CD4-positive, alpha-beta T cell (primary cell): Measurements from ENCODE around the gene TMEM164. TPM values are rescaled to one million over a fixed set of nuclear protein-coding genes. Genes with fewer than 3 reads are reported as not detected.

ENCODE experiments used
- ATAC-seq: fragments of 200-7000 bp; cut with Tn5 transposase; one replicate; pipeline ENCODE4 v1.10.0; 2022; ENCODE audit warnings: mild to moderate bottlenecking; ENCODE audit not compliant: poor library complexity
- CTCF ChIA-PET: fragments of 350-600 bp; sonication (Branson Sonifier 250); formaldehyde crosslinking; loops from one replicate; lab custom pipeline; 2021; ENCODE audit warnings: antibody characterized with exemption, inconsistent platforms; lab: Charles Lee
- POLR2A ChIA-PET: fragments of 350-600 bp; sonication (Branson Sonifier 250); formaldehyde crosslinking; loops from one replicate; lab custom pipeline; 2021; ENCODE audit warnings: antibody characterized with exemption, inconsistent platforms; lab: Charles Lee
- DNase-seq, 14 experiments: peaks; one replicate each; pipeline ENCODE4 v3.0.0-alpha.2; 2013 to 2020; ENCODE audit warnings: mixed read lengths in 2 of 14
- H3K27ac ChIP-seq, 2 donors: one replicate each; pipeline versions ENCODE4 v1.5.1 to v1.7.0; 2013; ENCODE audit warnings: low read length in 2 of 2, low read depth in 1 of 2, mild to moderate bottlenecking in 1 of 2
- H3K27me3 ChIP-seq, 2 experiments: 1 replicate in 1 of 2; 2 replicates in 1 of 2; pipeline versions ENCODE4 v1.6.1 to v1.7.0; 2013; ENCODE audit warnings: low read length in 2 of 2, control low read depth in 1 of 2, mild to moderate bottlenecking in 1 of 2, moderate library complexity in 1 of 2; ENCODE audit not compliant: insufficient read depth in 2 of 2, control insufficient read depth in 1 of 2
- H3K36me3 ChIP-seq: one replicate; pipeline ENCODE4 v1.6.1; 2013; ENCODE audit warnings: low read length, control low read depth; ENCODE audit not compliant: insufficient read depth
- H3K4me1 ChIP-seq: one replicate; pipeline ENCODE4 v1.6.1; 2013; ENCODE audit warnings: low read length, control low read depth; ENCODE audit not compliant: insufficient read depth
- H3K4me3 ChIP-seq: one replicate; pipeline ENCODE4 v1.5.1; 2013; ENCODE audit warnings: mild to moderate bottlenecking, low read length, moderate library complexity
- H3K9me3 ChIP-seq, 2 experiments: 1 replicate in 1 of 2; 2 replicates in 1 of 2; pipeline versions ENCODE4 v1.6.1 to v1.7.0; 2013; ENCODE audit warnings: low read length in 2 of 2, mild to moderate bottlenecking in 2 of 2, control low read depth in 1 of 2, moderate library complexity in 1 of 2; ENCODE audit not compliant: control insufficient read depth in 1 of 2, insufficient read depth in 1 of 2
- H3K27ac Mint-ChIP-seq: one replicate; pipeline ENCODE4 v1.8.0; 2020; ENCODE audit warnings: mixed read lengths
- H3K27me3 Mint-ChIP-seq: one replicate; pipeline ENCODE4 v1.8.0; 2021; ENCODE audit warnings: mixed read lengths
- H3K36me3 Mint-ChIP-seq: one replicate; pipeline ENCODE4 v1.8.0; 2021; ENCODE audit warnings: low read depth, mixed read lengths
- H3K4me1 Mint-ChIP-seq: one replicate; pipeline ENCODE4 v1.8.0; 2021; ENCODE audit warnings: low read depth, mixed read lengths
- H3K4me3 Mint-ChIP-seq: one replicate; pipeline ENCODE4 v1.8.0; 2020; ENCODE audit warnings: mild to moderate bottlenecking, mixed read lengths
- H3K9me3 Mint-ChIP-seq: one replicate; pipeline ENCODE4 v1.8.0; 2020; ENCODE audit warnings: mixed read lengths
- intact Hi-C, 2 experiments: fragments of 100-400 bp; cut with DNase I in 1 of 2; cut with micrococcal nuclease in 1 of 2; formaldehyde crosslinking; loops; one replicate each; pipeline versions ENCODE4 v1.15.1 to v1.9.0; 2023 to 2025; cut with DNase I, micrococcal nuclease
- total RNA-seq, 174 experiments: library from RNA in 2 of 174; stranded (reverse) in 2 of 174; gene quantifications; one replicate each; pipeline ENCODE4 v1.2.3 and lab custom pipeline; 2021 to 2026
- TF ChIP-seq, protein P1 (sequence below): fragments of 200-600 bp; IDR thresholded peaks from one replicate; pipeline ENCODE4 v1.8.0; 2022; ENCODE audit warnings: antibody characterized with exemption, mild to moderate bottlenecking

Gene TMEM164
- total RNA-seq, 2 experiments from 2014 or later, result 11.1 to 13.4 TPM

DNA sequence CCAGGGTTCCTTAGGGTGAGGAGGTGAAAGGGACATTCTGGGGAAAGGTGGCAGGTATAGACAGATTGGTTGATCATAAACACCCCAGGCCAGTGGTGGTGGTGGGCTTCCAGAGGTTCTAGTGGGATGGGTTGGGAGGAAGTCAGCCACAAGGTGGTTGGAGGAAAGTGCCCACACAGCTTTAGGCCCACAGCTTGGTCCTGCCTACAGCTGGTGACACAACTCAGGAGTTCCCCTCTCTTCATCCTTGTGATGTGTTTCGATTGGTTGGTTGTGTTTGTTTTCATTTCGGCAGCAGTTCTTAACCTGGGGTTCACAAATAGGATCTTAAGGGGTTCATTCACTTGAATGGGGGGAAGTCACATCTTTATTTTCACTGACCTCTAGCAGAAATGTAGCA lies 157.0 kb downstream of the TMEM164 start:
- no peak overlapping the region for H3K27ac ChIP-seq
- POLR2A ChIA-PET, result no interaction called here
- Mint-ChIP-seq H3K9me3 (no peaks in the 10 kb centered on the region), H3K27me3 (no peaks in the 10 kb centered on the region), H3K27ac (no peak overlapping the region), H3K4me1 (peaks cover 10% of the 10 kb centered on the region), H3K4me3 (no peak overlapping the region), H3K36me3 (peaks cover 3% of the 10 kb centered on the region)
- CTCF ChIA-PET, result interaction anchor here (1.0 to 3.3 kb wide), 6 partner anchors 13 to 253 kb away, joined by 3 to 14 read pairs (median 10); no protein-coding TSS in a partner anchor
- TF ChIP-seq, protein P1, sequence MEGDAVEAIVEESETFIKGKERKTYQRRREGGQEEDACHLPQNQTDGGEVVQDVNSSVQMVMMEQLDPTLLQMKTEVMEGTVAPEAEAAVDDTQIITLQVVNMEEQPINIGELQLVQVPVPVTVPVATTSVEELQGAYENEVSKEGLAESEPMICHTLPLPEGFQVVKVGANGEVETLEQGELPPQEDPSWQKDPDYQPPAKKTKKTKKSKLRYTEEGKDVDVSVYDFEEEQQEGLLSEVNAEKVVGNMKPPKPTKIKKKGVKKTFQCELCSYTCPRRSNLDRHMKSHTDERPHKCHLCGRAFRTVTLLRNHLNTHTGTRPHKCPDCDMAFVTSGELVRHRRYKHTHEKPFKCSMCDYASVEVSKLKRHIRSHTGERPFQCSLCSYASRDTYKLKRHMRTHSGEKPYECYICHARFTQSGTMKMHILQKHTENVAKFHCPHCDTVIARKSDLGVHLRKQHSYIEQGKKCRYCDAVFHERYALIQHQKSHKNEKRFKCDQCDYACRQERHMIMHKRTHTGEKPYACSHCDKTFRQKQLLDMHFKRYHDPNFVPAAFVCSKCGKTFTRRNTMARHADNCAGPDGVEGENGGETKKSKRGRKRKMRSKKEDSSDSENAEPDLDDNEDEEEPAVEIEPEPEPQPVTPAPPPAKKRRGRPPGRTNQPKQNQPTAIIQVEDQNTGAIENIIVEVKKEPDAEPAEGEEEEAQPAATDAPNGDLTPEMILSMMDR, result no peak
- H3K36me3 ChIP-seq, result peaks cover 2% of the 10 kb centered on the region
- intact Hi-C loops, result loop anchor here (1.0 to 5.0 kb wide), 3 partner anchors 248 to 687 kb away; no protein-coding TSS in a partner anchor
- no peaks in the 10 kb centered on the region for H3K27me3 ChIP-seq
- no peak for DNase-seq
- no peak overlapping the region for H3K4me3 ChIP-seq
- no peak for ATAC-seq
- H3K4me1 ChIP-seq, result peaks cover 6% of the 10 kb centered on the region
- no peaks in the 10 kb centered on the region for H3K9me3 ChIP-seq

DNA sequence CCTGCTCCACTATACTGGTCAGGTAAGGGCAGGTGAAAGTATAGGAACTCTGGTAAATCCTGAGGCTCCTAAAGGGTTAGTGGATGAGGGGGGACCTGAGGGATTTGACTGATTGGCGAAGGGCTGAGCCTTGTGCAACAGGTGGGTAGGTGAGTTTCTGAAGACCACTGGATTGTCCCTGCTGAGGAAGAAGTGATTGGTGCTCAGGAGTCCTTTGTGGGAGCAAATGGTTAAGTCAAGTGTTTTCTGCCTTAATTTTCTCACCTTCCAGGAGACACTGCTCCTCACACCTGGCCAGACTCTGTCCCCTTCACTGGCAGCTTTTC lies 158.4 kb downstream of the TMEM164 start:
- CTCF ChIA-PET, result interaction anchor here (1.2 to 2.3 kb wide), 4 partner anchors 22 to 252 kb away, joined by 4 to 14 read pairs (median 8); no protein-coding TSS in a partner anchor
- no peaks in the 10 kb centered on the region for H3K36me3 Mint-ChIP-seq
- peaks cover 6% of the 10 kb centered on the region for H3K4me1 ChIP-seq
- no peaks in the 10 kb centered on the region for H3K9me3 Mint-ChIP-seq
- DNase-seq (no peak), ATAC-seq (no peak)
- H3K9me3 ChIP-seq, result no peaks in the 10 kb centered on the region
- POLR2A ChIA-PET, result interaction anchor here (1.2 kb wide), 1 partner anchor 157 kb away, joined by 3 read pairs; the partner anchor contains the start of gene AMMECR1
- H3K36me3 ChIP-seq, result peaks cover 2% of the 10 kb centered on the region
- no peak overlapping the region for H3K4me3 Mint-ChIP-seq
- no peaks in the 10 kb centered on the region for H3K27me3 ChIP-seq
- no peak overlapping the region for H3K27ac ChIP-seq
- peaks cover 10% of the 10 kb centered on the region for H3K4me1 Mint-ChIP-seq
- intact Hi-C loops, result no loop called here
- H3K27ac Mint-ChIP-seq, result no peak overlapping the region
- TF ChIP-seq, protein P1, result no peak
- H3K4me3 ChIP-seq, result no peak overlapping the region
- H3K27me3 Mint-ChIP-seq, result no peaks in the 10 kb centered on the region

DNA sequence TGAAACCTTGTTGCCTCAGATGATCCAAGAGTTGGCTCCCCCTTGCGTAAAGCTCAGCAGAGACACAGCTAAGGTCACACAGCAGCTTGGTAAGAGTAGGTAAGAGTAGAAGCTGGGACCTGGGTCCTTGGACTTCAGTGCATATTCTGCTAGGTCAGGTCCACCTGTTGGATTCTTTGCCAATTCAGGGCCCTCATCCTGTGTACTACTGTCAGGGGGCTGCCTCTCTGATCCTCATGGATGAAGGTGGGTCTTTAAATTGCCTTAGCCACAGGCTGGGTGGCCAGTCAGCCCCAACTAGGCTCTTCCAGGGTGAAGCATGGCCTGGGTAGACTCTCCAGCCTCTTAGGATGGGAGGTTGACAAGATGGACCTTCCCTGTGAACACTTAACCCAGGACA lies 159.2 kb downstream of the TMEM164 start:
- intact Hi-C loops, result no loop called here
- no peak for ATAC-seq

More for the DNA sequence above, 159.2 kb downstream of the TMEM164 start:
- DNase-seq, result no peak
- Mint-ChIP-seq H3K9me3 (no peaks in the 10 kb centered on the region), H3K27me3 (no peaks in the 10 kb centered on the region), H3K36me3 (no peaks in the 10 kb centered on the region), H3K27ac (no peak overlapping the region), H3K4me3 (no peak overlapping the region), H3K4me1 (peaks cover 10% of the 10 kb centered on the region)
- Histone ChIP-seq H3K9me3 (no peaks in the 10 kb centered on the region), H3K4me3 (no peak overlapping the region), H3K4me1 (peaks cover 6% of the 10 kb centered on the region), H3K36me3 (no peaks in the 10 kb centered on the region), H3K27me3 (no peaks in the 10 kb centered on the region), H3K27ac (no peak overlapping the region)
- ChIA-PET CTCF (interaction anchor here (2.3 kb wide), 1 partner anchor 246 kb away, joined by 14 read pairs; no protein-coding TSS in a partner anchor), POLR2A (no interaction called here)
- TF ChIP-seq, protein P1, result no peak
